ENCODE results near the gene TNFSF9.
"Not testable (repeated sequence)": the region's sequence is repeated elsewhere in the genome, so short reads cannot be mapped to it uniquely, and the experiment has no call there.

TNFSF9 gene

GRCh38 chr19:6508028-6508771 is 22.6 kb upstream of the TNFSF9 start:
- DNase-seq, result not testable (repeated sequence)

GRCh38 chr19:6509118-6509971 is 21.5 kb upstream of the TNFSF9 start:
- DNase-seq, result no peak

- no peak for DNase-seq
Observed at GRCh38 chr19:6510618-6511017, 20.2 kb upstream of the TNFSF9 start.

GRCh38 chr19:6514089-6514488 is 16.7 kb upstream of the TNFSF9 start:
- DNase-seq, result no peak

- DNase-seq, result no peak
Observed at GRCh38 chr19:6514926-6515544, 15.8 kb upstream of the TNFSF9 start.

- DNase-seq, result peak; percentile 72 to 83
Observed at GRCh38 chr19:6516018-6516658, 14.7 kb upstream of the TNFSF9 start.

GRCh38 chr19:6516659-6517291 is 14.1 kb upstream of the TNFSF9 start:
- DNase-seq, result peak; percentile 70 to 71

GRCh38 chr19:6518145-6518911 is 12.5 kb upstream of the TNFSF9 start:
- DNase-seq, result no peak

GRCh38 chr19:6519289-6519688 is 11.5 kb upstream of the TNFSF9 start:
- DNase-seq, result no peak

GRCh38 chr19:6521718-6522646 is 8.8 kb upstream of the TNFSF9 start:
- no peak for DNase-seq

- DNase-seq, result no peak
Observed at GRCh38 chr19:6522712-6523111, 8.1 kb upstream of the TNFSF9 start.

- DNase-seq, result no peak
Observed at GRCh38 chr19:6524311-6524710, 6.5 kb upstream of the TNFSF9 start.

GRCh38 chr19:6527893-6528543 is 2.8 kb upstream of the TNFSF9 start:
- DNase-seq, result no peak

- DNase-seq, result no peak
Observed at GRCh38 chr19:6528544-6529121, 2.2 kb upstream of the TNFSF9 start.

GRCh38 chr19:6529351-6529750 is 1.5 kb upstream of the TNFSF9 start:
- DNase-seq, result no peak

GRCh38 chr19:6529937-6530385 is 865 bp upstream of the TNFSF9 start:
- no peak for DNase-seq

- DNase-seq, result no peak
Observed at GRCh38 chr19:6531163-6531955, 533 bp downstream of the TNFSF9 start.

- no peak for DNase-seq
Observed at GRCh38 chr19:6531956-6532243, 1.1 kb downstream of the TNFSF9 start.

Data from NCI-H2081 (cell line).